Stomach (tissue), 4 donors: ENCODE results near the gene DIP2A.

Source experiments
- CTCF ChIP-seq, 7 experiments: fragments of 450-650 bp in 4 of 7; fragments of 200-600 bp in 3 of 7; sonication (generic) in 3 of 7; IDR thresholded peaks; one replicate each; pipeline ENCODE4 v1.5.1; 2016 to 2019; ENCODE audit warnings: antibody characterized with exemption in 7 of 7, control low read depth in 2 of 7, mild to moderate bottlenecking in 1 of 7
- EP300 ChIP-seq: sonication (generic); formaldehyde crosslinking; IDR thresholded peaks from one replicate; pipeline ENCODE4 v1.6.1; 2017; ENCODE audit warnings: antibody characterized with exemption
- POLR2A ChIP-seq, 4 donors: fragments of 450-650 bp; IDR thresholded peaks; one replicate each; pipeline ENCODE4 v1.6.1; 2016; ENCODE audit warnings: antibody characterized with exemption in 4 of 4, control low read depth in 2 of 4, mild to moderate bottlenecking in 1 of 4, moderate library complexity in 1 of 4
- POLR2AphosphoS5 ChIP-seq, 3 donors: sonication (generic); formaldehyde crosslinking; IDR thresholded peaks; one replicate each; pipeline ENCODE4 v1.6.1; 2016; ENCODE audit warnings: antibody characterized with exemption in 3 of 3

GRCh38 chr21:46607636-46608035 is 148.9 kb downstream of the DIP2A start:
- TF ChIP-seq POLR2A (IDR thresholded peaks at IDR 0.05) (no peak), CTCF (IDR thresholded peaks at IDR 0.05) (no peak), EP300 (no peak), POLR2AphosphoS5 (IDR thresholded peaks at IDR 0.05) (no peak)
